Muscle layer of colon (tissue), 2 donors: Measurements from ENCODE around the gene USP7.

ENCODE experiments used
- H3K27ac ChIP-seq: one replicate; pipeline ENCODE4 v1.7.0; 2013; ENCODE audit warnings: low read depth, mild to moderate bottlenecking, low read length, moderate library complexity
- H3K27me3 ChIP-seq, 2 donors: one replicate each; pipeline ENCODE4 v1.7.0; 2013; ENCODE audit warnings: low read length in 2 of 2, mild to moderate bottlenecking in 2 of 2; ENCODE audit not compliant: insufficient read depth in 2 of 2, control insufficient read depth in 1 of 2
- H3K36me3 ChIP-seq: one replicate; pipeline ENCODE4 v1.7.0; 2013; ENCODE audit warnings: mild to moderate bottlenecking, low read length; ENCODE audit not compliant: insufficient read depth
- H3K4me1 ChIP-seq: one replicate; pipeline ENCODE4 v1.7.0; 2013; ENCODE audit warnings: mild to moderate bottlenecking, low read length; ENCODE audit not compliant: insufficient read depth
- H3K4me3 ChIP-seq, 2 donors: one replicate each; pipeline ENCODE4 v1.7.0; 2013; ENCODE audit warnings: low read length in 2 of 2, low read depth in 1 of 2, mild to moderate bottlenecking in 1 of 2, moderate library complexity in 1 of 2
- H3K9ac ChIP-seq: one replicate; pipeline ENCODE4 v1.7.0; 2013; ENCODE audit warnings: low read length
- H3K9me3 ChIP-seq: one replicate; pipeline ENCODE4 v1.7.0; 2013; ENCODE audit warnings: mild to moderate bottlenecking, low read length
- donor health status: abdominal sarcoma.
- donor health status: Adenocarcinoma of cecum.

Gene USP7

GRCh38 chr16:8963821-8964441, at the start of gene USP7:
TSS of gene USP7 (minus strand) at chr16:8963906. CDS start at chr16:8963285, 621 bp downstream.
- H3K36me3 ChIP-seq: no peaks in the 10 kb centered on the region
- H3K9ac ChIP-seq: peak within 1 kb of the TSS; percentile 41
- no peaks in the 10 kb centered on the region for H3K27me3 ChIP-seq
- no peaks in the 10 kb centered on the region for H3K9me3 ChIP-seq
- H3K27ac ChIP-seq: peak within 1 kb of the TSS; percentile 71
- peaks cover 35% of the 10 kb centered on the region for H3K4me1 ChIP-seq
- peak within 1 kb of the TSS; percentile 66 to 81 for H3K4me3 ChIP-seq

GRCh38 chr16:9013508-9013864, 49.8 kb upstream of the USP7 start:
- H3K4me3 ChIP-seq: no peak overlapping the region
- H3K9me3 ChIP-seq: peaks cover 7% of the 10 kb centered on the region
- H3K27me3 ChIP-seq: peaks cover 0 to 4% of the 10 kb centered on the region in 2 donors
- no peaks in the 10 kb centered on the region for H3K36me3 ChIP-seq
- no peak overlapping the region for H3K27ac ChIP-seq
- no peak overlapping the region for H3K9ac ChIP-seq
- no peaks in the 10 kb centered on the region for H3K4me1 ChIP-seq

GRCh38 chr16:9012848-9013507, 49.3 kb upstream of the USP7 start:
- Histone ChIP-seq H3K9me3 (peaks cover 7% of the 10 kb centered on the region), H3K4me3 (no peak overlapping the region), H3K27ac (no peak overlapping the region), H3K9ac (no peak overlapping the region), H3K36me3 (no peaks in the 10 kb centered on the region), H3K4me1 (no peaks in the 10 kb centered on the region), H3K27me3 (peaks cover 0 to 4% of the 10 kb centered on the region in 2 donors)

GRCh38 chr16:9012330-9012729, 48.6 kb upstream of the USP7 start:
- no peak overlapping the region for H3K9ac ChIP-seq
- no peak overlapping the region for H3K4me3 ChIP-seq
- H3K9me3 ChIP-seq: peaks cover 7% of the 10 kb centered on the region
- peaks cover 0 to 4% of the 10 kb centered on the region in 2 donors for H3K27me3 ChIP-seq
- H3K4me1 ChIP-seq: no peaks in the 10 kb centered on the region
- no peak overlapping the region for H3K27ac ChIP-seq
- no peaks in the 10 kb centered on the region for H3K36me3 ChIP-seq

GRCh38 chr16:9008601-9009260, 45.0 kb upstream of the USP7 start:
- Histone ChIP-seq H3K9me3 (no peaks in the 10 kb centered on the region), H3K9ac (no peak overlapping the region), H3K27me3 (peaks cover 0 to 4% of the 10 kb centered on the region in 2 donors), H3K27ac (no peak overlapping the region), H3K4me3 (peak overlapping the region in 1 of 2 donors; percentile 4), H3K4me1 (no peaks in the 10 kb centered on the region), H3K36me3 (no peaks in the 10 kb centered on the region)

- Histone ChIP-seq H3K4me3 (no peak overlapping the region), H3K9me3 (no peaks in the 10 kb centered on the region), H3K4me1 (no peaks in the 10 kb centered on the region), H3K9ac (no peak overlapping the region), H3K27ac (no peak overlapping the region), H3K36me3 (no peaks in the 10 kb centered on the region), H3K27me3 (no peaks in the 10 kb centered on the region)
Measured at GRCh38 chr16:9007177-9007794, 43.6 kb upstream of the USP7 start.

GRCh38 chr16:9004183-9004582, 40.5 kb upstream of the USP7 start:
- Histone ChIP-seq H3K27ac (no peak overlapping the region), H3K27me3 (no peaks in the 10 kb centered on the region), H3K4me3 (no peak overlapping the region), H3K36me3 (no peaks in the 10 kb centered on the region), H3K9me3 (no peaks in the 10 kb centered on the region), H3K9ac (no peak overlapping the region), H3K4me1 (no peaks in the 10 kb centered on the region)

GRCh38 chr16:9003763-9004162, 40.1 kb upstream of the USP7 start:
- Histone ChIP-seq H3K27ac (no peak overlapping the region), H3K4me3 (no peak overlapping the region), H3K27me3 (no peaks in the 10 kb centered on the region), H3K9me3 (no peaks in the 10 kb centered on the region), H3K4me1 (no peaks in the 10 kb centered on the region), H3K9ac (no peak overlapping the region), H3K36me3 (no peaks in the 10 kb centered on the region)

GRCh38 chr16:9003322-9003721, 39.6 kb upstream of the USP7 start:
- H3K4me1 ChIP-seq: no peaks in the 10 kb centered on the region
- no peak overlapping the region for H3K27ac ChIP-seq
- no peaks in the 10 kb centered on the region for H3K27me3 ChIP-seq
- no peak overlapping the region for H3K4me3 ChIP-seq
- no peaks in the 10 kb centered on the region for H3K9me3 ChIP-seq
- H3K36me3 ChIP-seq: no peaks in the 10 kb centered on the region
- no peak overlapping the region for H3K9ac ChIP-seq

- Histone ChIP-seq H3K27me3 (no peaks in the 10 kb centered on the region), H3K9ac (no peak overlapping the region), H3K36me3 (no peaks in the 10 kb centered on the region), H3K4me1 (no peaks in the 10 kb centered on the region), H3K9me3 (no peaks in the 10 kb centered on the region), H3K27ac (no peak overlapping the region), H3K4me3 (no peak overlapping the region)
Measured at GRCh38 chr16:9002042-9002441, 38.3 kb upstream of the USP7 start.

- Histone ChIP-seq H3K4me3 (no peak overlapping the region), H3K27me3 (no peaks in the 10 kb centered on the region), H3K4me1 (no peaks in the 10 kb centered on the region), H3K9ac (no peak overlapping the region), H3K9me3 (no peaks in the 10 kb centered on the region), H3K36me3 (no peaks in the 10 kb centered on the region), H3K27ac (no peak overlapping the region)
Measured at GRCh38 chr16:9000664-9001063, 37.0 kb upstream of the USP7 start.
